Endodermal cell (in vitro differentiated cells): ENCODE data around the gene HADHB. TPM values are rescaled to one million over a fixed set of nuclear protein-coding genes. Genes with fewer than 3 reads are reported as not detected.
"Not testable (repeated sequence)": the region's sequence is repeated elsewhere in the genome, so short reads cannot be mapped to it uniquely, and the experiment has no call there.

ENCODE experiments used
- DNase-seq: peaks from one replicate; pipeline ENCODE4 v3.0.0-alpha.2; 2017
- H3K27ac ChIP-seq: 2 replicates; pipeline ENCODE4 v1.5.1; 2013; ENCODE audit warnings: mild to moderate bottlenecking, low read depth, low read length, moderate library complexity
- H3K27me3 ChIP-seq: 2 replicates; pipeline ENCODE4 v1.6.1; 2013; ENCODE audit warnings: mild to moderate bottlenecking, low read length, moderate library complexity; ENCODE audit not compliant: insufficient read depth, control insufficient read depth, poor library complexity, severe bottlenecking
- H3K36me3 ChIP-seq: 2 replicates; pipeline ENCODE4 v1.7.0; 2013; ENCODE audit warnings: mild to moderate bottlenecking, low read length, moderate library complexity; ENCODE audit not compliant: control insufficient read depth, insufficient read depth
- H3K4me1 ChIP-seq: one replicate; pipeline ENCODE4 v1.7.0; 2013; ENCODE audit warnings: low read length; ENCODE audit not compliant: control insufficient read depth, insufficient read depth
- H3K4me3 ChIP-seq: 2 replicates; pipeline ENCODE4 v1.5.1; 2013; ENCODE audit warnings: mild to moderate bottlenecking, low read length, moderate library complexity
- H3K9ac ChIP-seq: 2 replicates; pipeline ENCODE4 v1.6.1; 2013; ENCODE audit warnings: mild to moderate bottlenecking, low read length, moderate library complexity; ENCODE audit not compliant: poor library complexity, severe bottlenecking; ENCODE audit errors: extremely low read depth
- H3K9me3 ChIP-seq: 2 replicates; pipeline ENCODE4 v1.6.1; 2013; ENCODE audit warnings: mild to moderate bottlenecking, low read length, moderate library complexity; ENCODE audit not compliant: control insufficient read depth
- H3K27ac Mint-ChIP-seq: 2 replicates; pipeline ENCODE4 v1.8.0; 2020; ENCODE audit warnings: mixed read lengths
- H3K27me3 Mint-ChIP-seq: 2 replicates; pipeline ENCODE4 v1.8.0; 2021; ENCODE audit warnings: mild to moderate bottlenecking, mixed read lengths; ENCODE audit not compliant: insufficient read depth
- H3K36me3 Mint-ChIP-seq: 2 replicates; pipeline ENCODE4 v1.8.0; 2020; ENCODE audit warnings: low read depth, mixed read lengths
- H3K4me1 Mint-ChIP-seq: 2 replicates; pipeline ENCODE4 v1.8.0; 2020; ENCODE audit warnings: mixed read lengths
- H3K4me3 Mint-ChIP-seq: 2 replicates; pipeline ENCODE4 v1.8.0; 2020; ENCODE audit warnings: mild to moderate bottlenecking, moderate library complexity, mixed read lengths
- H3K9me3 Mint-ChIP-seq: 2 replicates; pipeline ENCODE4 v1.8.0; 2020; ENCODE audit warnings: mild to moderate bottlenecking, mixed read lengths
- WGBS, 2 experiments: methylation state at CpG; one replicate each; pipeline versions ENCODE4 v1.1.5 to v1.1.7; 2013; ENCODE audit warnings: missing lambda C conversion rate in 2 of 2, mixed read lengths in 1 of 2; ENCODE audit not compliant: insufficient coverage in 1 of 2, insufficient read length in 1 of 2; 5-methylcytosine and 5-hydroxymethylcytosine counted together
- total RNA-seq, 2 donors: library from RNA; stranded (reverse); fragmentation: NEBNext Ultra II Directional in 1 of 2; extraction: Animal tissue kit (Norgen Biotek cat#: 25700) in 1 of 2; gene quantifications; 2 replicates in 1 of 2; 3 replicates in 1 of 2; pipeline ENCODE4 v1.2.1, GENCODE V29; 2021
- TF ChIP-seq, protein P1 (sequence below): fragments of 200-600 bp; sonication (generic); conservative IDR thresholded peaks from 2 replicates; pipeline ENCODE4 v1.5.0; 2021; ENCODE audit warnings: antibody characterized with exemption, mild to moderate bottlenecking

HADHB gene
- total RNA-seq, 2 donors from 2014 or later, result 37.8 to 41.0 TPM

DNA sequence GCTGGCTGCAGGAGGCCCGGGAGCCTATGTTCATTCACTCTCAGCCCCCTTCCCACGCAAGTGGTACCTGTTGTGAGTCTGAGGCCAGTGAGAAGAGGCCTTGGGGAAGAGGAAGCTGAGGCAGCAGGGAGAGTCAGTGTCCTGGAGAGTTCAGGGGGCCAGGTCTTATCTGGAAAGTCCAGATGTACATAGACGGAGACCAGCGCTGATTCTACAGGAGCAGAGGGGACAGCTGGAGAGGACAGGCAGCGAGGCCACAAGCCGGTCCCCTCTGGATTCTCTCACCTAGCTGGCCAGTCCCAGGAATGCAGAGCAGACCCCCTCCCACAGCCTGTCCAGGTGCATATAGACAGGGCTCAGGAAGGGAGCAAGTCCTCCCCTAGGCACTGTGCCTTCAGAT, 72.1 kb downstream of the HADHB start:
- no peaks in the 10 kb centered on the region for H3K9me3 Mint-ChIP-seq
- H3K27me3 Mint-ChIP-seq, result peaks cover 4% of the 10 kb centered on the region
- Histone ChIP-seq H3K9ac (no peak overlapping the region), H3K4me3 (no peak overlapping the region), H3K36me3 (no peaks in the 10 kb centered on the region), H3K9me3 (no peaks in the 10 kb centered on the region), H3K27me3 (no peaks in the 10 kb centered on the region), H3K4me1 (no peaks in the 10 kb centered on the region), H3K27ac (no peak overlapping the region)
- no peaks in the 10 kb centered on the region for H3K36me3 Mint-ChIP-seq
- H3K4me1 Mint-ChIP-seq, result peaks cover 4% of the 10 kb centered on the region
- 91% methylated on average over 6 of the region's 6 CpGs for whole genome bisulfite sequencing, 2 experiments
- TF ChIP-seq, protein P1, sequence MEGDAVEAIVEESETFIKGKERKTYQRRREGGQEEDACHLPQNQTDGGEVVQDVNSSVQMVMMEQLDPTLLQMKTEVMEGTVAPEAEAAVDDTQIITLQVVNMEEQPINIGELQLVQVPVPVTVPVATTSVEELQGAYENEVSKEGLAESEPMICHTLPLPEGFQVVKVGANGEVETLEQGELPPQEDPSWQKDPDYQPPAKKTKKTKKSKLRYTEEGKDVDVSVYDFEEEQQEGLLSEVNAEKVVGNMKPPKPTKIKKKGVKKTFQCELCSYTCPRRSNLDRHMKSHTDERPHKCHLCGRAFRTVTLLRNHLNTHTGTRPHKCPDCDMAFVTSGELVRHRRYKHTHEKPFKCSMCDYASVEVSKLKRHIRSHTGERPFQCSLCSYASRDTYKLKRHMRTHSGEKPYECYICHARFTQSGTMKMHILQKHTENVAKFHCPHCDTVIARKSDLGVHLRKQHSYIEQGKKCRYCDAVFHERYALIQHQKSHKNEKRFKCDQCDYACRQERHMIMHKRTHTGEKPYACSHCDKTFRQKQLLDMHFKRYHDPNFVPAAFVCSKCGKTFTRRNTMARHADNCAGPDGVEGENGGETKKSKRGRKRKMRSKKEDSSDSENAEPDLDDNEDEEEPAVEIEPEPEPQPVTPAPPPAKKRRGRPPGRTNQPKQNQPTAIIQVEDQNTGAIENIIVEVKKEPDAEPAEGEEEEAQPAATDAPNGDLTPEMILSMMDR, result no peak
- no peak overlapping the region for H3K4me3 Mint-ChIP-seq
- DNase-seq, result no peak
- H3K27ac Mint-ChIP-seq, result no peak overlapping the region

- Histone ChIP-seq H3K4me3 (no peak overlapping the region), H3K27me3 (no peaks in the 10 kb centered on the region), H3K27ac (no peak overlapping the region), H3K4me1 (no peaks in the 10 kb centered on the region), H3K9ac (no peak overlapping the region), H3K36me3 (no peaks in the 10 kb centered on the region), H3K9me3 (no peaks in the 10 kb centered on the region)
- peaks cover 4% of the 10 kb centered on the region for H3K27me3 Mint-ChIP-seq
- TF ChIP-seq, protein P1, result no peak
- peaks cover 4% of the 10 kb centered on the region for H3K4me1 Mint-ChIP-seq
- H3K9me3 Mint-ChIP-seq, result no peaks in the 10 kb centered on the region
- H3K36me3 Mint-ChIP-seq, result no peaks in the 10 kb centered on the region
- DNase-seq, result no peak
- WGBS, 2 experiments, result 90 to 95% methylated on average over 4 to 8 of the region's 8 CpGs
- H3K4me3 Mint-ChIP-seq, result no peak overlapping the region
- H3K27ac Mint-ChIP-seq, result no peak overlapping the region
These were observed 72.8 kb downstream of the HADHB start for GRCh38 chr2:26317377-26318105.

DNA sequence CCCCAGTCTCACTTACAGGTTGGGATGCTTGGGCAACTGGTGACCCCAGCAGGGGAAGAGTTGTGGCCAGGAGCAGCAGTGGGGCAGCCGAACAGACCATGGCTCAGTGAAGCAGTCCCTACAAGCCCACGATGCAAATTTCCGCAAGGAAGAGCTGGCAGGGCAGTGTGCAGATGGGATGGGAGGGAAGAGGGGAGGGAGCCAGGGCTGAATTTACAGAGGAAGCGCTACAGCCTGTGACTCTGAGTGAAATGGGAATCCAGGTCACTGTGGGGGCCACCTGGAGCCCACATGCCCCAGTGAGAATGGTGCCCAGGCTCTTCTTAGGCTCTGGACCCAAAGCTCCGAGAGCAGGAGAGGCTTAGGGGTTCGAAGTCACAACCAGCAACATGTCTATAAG, 74.2 kb downstream of the HADHB start:
- TF ChIP-seq, protein P1, result no peak
- Histone ChIP-seq H3K27me3 (no peaks in the 10 kb centered on the region), H3K4me1 (no peaks in the 10 kb centered on the region), H3K9me3 (no peaks in the 10 kb centered on the region), H3K9ac (no peak overlapping the region), H3K36me3 (no peaks in the 10 kb centered on the region), H3K4me3 (no peak overlapping the region), H3K27ac (no peak overlapping the region)
- Mint-ChIP-seq H3K27ac (no peak overlapping the region), H3K4me1 (peaks cover 4% of the 10 kb centered on the region), H3K36me3 (no peaks in the 10 kb centered on the region), H3K9me3 (no peaks in the 10 kb centered on the region), H3K27me3 (peaks cover 4% of the 10 kb centered on the region), H3K4me3 (no peak overlapping the region)
- no peak for DNase-seq
- WGBS, 2 experiments, result 67 to 90% methylated on average over 3 to 6 of the region's 6 CpGs

DNA sequence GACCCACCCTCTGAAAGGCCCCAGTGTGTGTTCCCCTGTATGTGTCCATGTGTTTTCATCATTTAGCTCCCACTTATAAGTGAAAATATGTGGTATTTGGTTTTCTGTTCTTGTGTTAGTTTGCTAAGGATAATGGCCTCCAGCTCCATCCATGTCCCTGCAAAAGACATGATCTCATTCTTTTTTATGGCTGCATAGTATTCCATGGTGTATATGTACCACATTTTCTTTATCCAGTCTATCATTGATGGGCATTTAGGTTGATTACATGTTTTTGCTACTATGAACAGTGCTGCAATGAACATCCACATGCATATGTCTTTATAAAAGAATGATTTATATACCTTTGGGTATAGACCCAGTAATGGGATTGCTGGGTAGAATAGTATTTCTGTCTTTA, 79.7 kb downstream of the HADHB start:
- H3K27ac Mint-ChIP-seq, H3K9me3 ChIP-seq, H3K4me3 Mint-ChIP-seq, H3K27ac ChIP-seq, H3K9me3 Mint-ChIP-seq, H3K4me1 ChIP-seq, H3K27me3 ChIP-seq, H3K36me3 ChIP-seq, DNase-seq, H3K27me3 Mint-ChIP-seq, H3K36me3 Mint-ChIP-seq, H3K4me3 ChIP-seq, H3K9ac ChIP-seq, H3K4me1 Mint-ChIP-seq: not testable (repeated sequence)
